Measurements from ENCODE around the gene MAB21L3. TPM values are rescaled to one million over a fixed set of nuclear protein-coding genes. Genes with fewer than 3 reads are reported as not detected.

MAB21L3 gene
- total RNA-seq, 2 donors from 2014 or later: not detected

DNA sequence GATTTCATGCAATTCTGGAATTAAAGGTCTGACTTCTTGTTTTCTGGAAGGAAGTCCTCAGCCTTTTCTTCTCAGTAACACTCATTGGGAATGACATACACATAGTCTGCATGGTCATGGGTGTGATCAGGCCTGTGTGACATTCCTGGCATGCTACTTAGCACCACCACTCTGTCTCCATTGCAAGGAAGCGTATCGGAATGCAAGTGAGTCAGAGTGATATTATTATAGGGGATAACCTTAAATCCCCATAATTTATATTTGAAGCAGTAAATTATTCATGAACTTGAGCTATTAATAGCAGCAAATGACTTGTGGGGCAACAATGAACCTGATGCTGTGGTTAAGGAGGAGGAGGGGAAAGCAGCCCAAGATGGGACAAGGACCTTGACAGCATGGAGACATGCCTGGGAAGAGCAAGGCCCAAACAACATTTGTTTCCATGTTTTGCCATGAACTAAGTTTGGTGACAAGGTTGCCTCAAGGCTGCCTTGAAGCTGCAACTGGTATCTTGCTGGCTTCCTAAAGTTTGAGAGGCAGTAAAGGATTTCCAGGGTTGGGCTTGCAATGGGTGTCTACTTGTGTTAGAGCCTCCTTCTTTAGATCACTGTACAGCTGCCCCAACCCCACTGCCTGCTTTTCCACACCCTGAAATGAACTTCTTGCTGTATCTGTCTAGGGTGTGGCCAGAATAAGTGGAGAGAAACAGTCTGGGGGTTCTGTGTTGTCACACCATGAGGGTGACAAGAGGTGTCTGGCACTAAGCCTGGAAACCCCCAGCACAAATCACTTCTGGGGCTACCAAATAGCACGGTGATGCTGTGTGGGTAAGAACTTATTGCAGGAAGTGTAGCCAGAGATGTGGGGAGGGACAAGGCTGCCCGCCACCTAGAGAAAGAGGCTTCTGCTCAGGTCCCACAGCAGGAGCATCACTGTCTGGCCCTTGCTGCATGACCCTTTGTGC is 4.6 kb downstream of the MAB21L3 start:
- Histone ChIP-seq H3K9me3 (no peaks in the 10 kb centered on the region), H3K27me3 (replicated peaks; ENCODE audit: insufficient read depth) (no peaks in the 10 kb centered on the region), H3K36me3 (no peaks in the 10 kb centered on the region), H3K4me3 (no peak overlapping the region), H3K27ac (no peak overlapping the region), H3K4me1 (ENCODE audit: control insufficient read depth in 1 of 2, low read depth in 2 of 2) (no peaks in the 10 kb centered on the region)
- DNase-seq (ENCODE audit: low spot score) (no peak), ATAC-seq (ENCODE audit: insufficient number of reproducible peaks, low FRiP score, low read depth) (no peak)
- TF ChIP-seq CTCF (IDR thresholded peaks at IDR 0.05): no peak

- Histone ChIP-seq H3K27ac (no peak overlapping the region), H3K4me3 (no peak overlapping the region), H3K9me3 (no peaks in the 10 kb centered on the region), H3K4me1 (ENCODE audit: control insufficient read depth in 1 of 2, low read depth in 2 of 2) (no peaks in the 10 kb centered on the region), H3K27me3 (replicated peaks; ENCODE audit: insufficient read depth) (no peaks in the 10 kb centered on the region), H3K36me3 (no peaks in the 10 kb centered on the region)
- no peak for TF ChIP-seq CTCF (IDR thresholded peaks at IDR 0.05)
- ATAC-seq (ENCODE audit: insufficient number of reproducible peaks, low FRiP score, low read depth) (no peak), DNase-seq (ENCODE audit: low spot score) (no peak)
Measured at GRCh38 chr1:116118471-116118870, 7.3 kb downstream of the MAB21L3 start.

- DNase-seq (ENCODE audit: low spot score) (no peak), ATAC-seq (ENCODE audit: insufficient number of reproducible peaks, low FRiP score, low read depth) (no peak)
- no peak for TF ChIP-seq CTCF (IDR thresholded peaks at IDR 0.05)
- H3K9me3 ChIP-seq: no peaks in the 10 kb centered on the region
- no peak overlapping the region for H3K27ac ChIP-seq
- no peak overlapping the region for H3K4me3 ChIP-seq
- no peaks in the 10 kb centered on the region for H3K4me1 ChIP-seq (ENCODE audit: control insufficient read depth in 1 of 2, low read depth in 2 of 2)
- no peaks in the 10 kb centered on the region for H3K36me3 ChIP-seq
- no peaks in the 10 kb centered on the region for H3K27me3 ChIP-seq (replicated peaks; ENCODE audit: insufficient read depth)
Measured at GRCh38 chr1:116119876-116120275, 8.7 kb downstream of the MAB21L3 start.

- H3K36me3 ChIP-seq: no peaks in the 10 kb centered on the region
- H3K4me3 ChIP-seq: no peak overlapping the region
- ATAC-seq (ENCODE audit: insufficient number of reproducible peaks, low FRiP score, low read depth): no peak
- no peak overlapping the region for H3K27ac ChIP-seq
- H3K9me3 ChIP-seq: no peaks in the 10 kb centered on the region
- no peaks in the 10 kb centered on the region for H3K27me3 ChIP-seq (replicated peaks; ENCODE audit: insufficient read depth)
- no peak for DNase-seq (ENCODE audit: low spot score)
- TF ChIP-seq CTCF (IDR thresholded peaks at IDR 0.05): no peak
- H3K4me1 ChIP-seq (ENCODE audit: control insufficient read depth in 1 of 2, low read depth in 2 of 2): no peaks in the 10 kb centered on the region
Measured at GRCh38 chr1:116122955-116123757, 12.0 kb downstream of the MAB21L3 start.

Measured in thoracic aorta (tissue), 2 donors.